Measurements from ENCODE around the gene GPC6. TPM values are rescaled to one million over a fixed set of nuclear protein-coding genes. Genes with fewer than 3 reads are reported as not detected.
"Not testable (repeated sequence)": the region's sequence is repeated elsewhere in the genome, so short reads cannot be mapped to it uniquely, and the experiment has no call there.

The GPC6 gene
- total RNA-seq, 1 donor from 2014 or later: 50.3 TPM

DNA sequence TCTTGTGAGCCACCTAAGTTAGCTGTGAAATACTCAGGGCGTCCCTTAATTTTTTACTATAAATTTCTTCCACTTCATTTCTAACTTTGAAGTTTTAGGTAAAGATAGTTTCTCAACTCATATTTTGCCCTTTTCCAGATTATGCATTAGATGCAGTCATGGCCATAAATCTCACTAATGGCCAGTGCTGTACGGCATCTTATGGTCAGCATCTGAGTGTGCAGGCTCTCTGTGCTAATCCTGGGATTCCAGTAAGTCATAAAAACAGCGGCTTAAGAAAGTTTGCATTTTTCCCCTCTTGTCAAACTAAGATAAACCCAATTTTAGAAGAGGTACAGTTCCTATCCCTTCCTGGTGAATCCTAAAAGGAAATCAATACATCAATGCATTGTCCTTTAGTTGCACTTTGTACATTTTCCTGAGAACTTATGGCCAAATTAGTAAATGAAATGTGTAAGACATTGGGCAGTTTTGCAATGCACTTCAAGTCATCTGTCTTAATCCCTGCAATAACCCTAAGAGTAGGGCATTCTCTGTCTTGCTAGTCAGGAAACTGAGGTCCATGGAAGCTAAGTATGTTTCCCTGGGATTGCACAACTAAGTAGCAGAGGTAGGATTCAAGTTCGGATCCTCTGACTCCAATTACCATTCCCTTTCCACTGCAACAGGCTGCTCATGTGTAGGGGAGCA, 1106.7 kb downstream of the GPC6 start:
- H3K27ac Mint-ChIP-seq: no peak overlapping the region
- H3K4me3 Mint-ChIP-seq (ENCODE audit: low read depth): no peak overlapping the region
- DNase-seq (ENCODE audit: low spot score, unreplicated experiment): no peak
- TF ChIP-seq, protein P1, sequence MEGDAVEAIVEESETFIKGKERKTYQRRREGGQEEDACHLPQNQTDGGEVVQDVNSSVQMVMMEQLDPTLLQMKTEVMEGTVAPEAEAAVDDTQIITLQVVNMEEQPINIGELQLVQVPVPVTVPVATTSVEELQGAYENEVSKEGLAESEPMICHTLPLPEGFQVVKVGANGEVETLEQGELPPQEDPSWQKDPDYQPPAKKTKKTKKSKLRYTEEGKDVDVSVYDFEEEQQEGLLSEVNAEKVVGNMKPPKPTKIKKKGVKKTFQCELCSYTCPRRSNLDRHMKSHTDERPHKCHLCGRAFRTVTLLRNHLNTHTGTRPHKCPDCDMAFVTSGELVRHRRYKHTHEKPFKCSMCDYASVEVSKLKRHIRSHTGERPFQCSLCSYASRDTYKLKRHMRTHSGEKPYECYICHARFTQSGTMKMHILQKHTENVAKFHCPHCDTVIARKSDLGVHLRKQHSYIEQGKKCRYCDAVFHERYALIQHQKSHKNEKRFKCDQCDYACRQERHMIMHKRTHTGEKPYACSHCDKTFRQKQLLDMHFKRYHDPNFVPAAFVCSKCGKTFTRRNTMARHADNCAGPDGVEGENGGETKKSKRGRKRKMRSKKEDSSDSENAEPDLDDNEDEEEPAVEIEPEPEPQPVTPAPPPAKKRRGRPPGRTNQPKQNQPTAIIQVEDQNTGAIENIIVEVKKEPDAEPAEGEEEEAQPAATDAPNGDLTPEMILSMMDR (IDR thresholded peaks at IDR 0.05; ENCODE audit: unreplicated experiment): no peak
- no peaks in the 10 kb centered on the region for H3K9me3 Mint-ChIP-seq (ENCODE audit: low read depth)
- peaks cover 3% of the 10 kb centered on the region for H3K36me3 Mint-ChIP-seq (ENCODE audit: insufficient read depth)
- peaks cover 7% of the 10 kb centered on the region for H3K4me1 Mint-ChIP-seq (ENCODE audit: low read depth)
- H3K27me3 Mint-ChIP-seq: no peaks in the 10 kb centered on the region

DNA sequence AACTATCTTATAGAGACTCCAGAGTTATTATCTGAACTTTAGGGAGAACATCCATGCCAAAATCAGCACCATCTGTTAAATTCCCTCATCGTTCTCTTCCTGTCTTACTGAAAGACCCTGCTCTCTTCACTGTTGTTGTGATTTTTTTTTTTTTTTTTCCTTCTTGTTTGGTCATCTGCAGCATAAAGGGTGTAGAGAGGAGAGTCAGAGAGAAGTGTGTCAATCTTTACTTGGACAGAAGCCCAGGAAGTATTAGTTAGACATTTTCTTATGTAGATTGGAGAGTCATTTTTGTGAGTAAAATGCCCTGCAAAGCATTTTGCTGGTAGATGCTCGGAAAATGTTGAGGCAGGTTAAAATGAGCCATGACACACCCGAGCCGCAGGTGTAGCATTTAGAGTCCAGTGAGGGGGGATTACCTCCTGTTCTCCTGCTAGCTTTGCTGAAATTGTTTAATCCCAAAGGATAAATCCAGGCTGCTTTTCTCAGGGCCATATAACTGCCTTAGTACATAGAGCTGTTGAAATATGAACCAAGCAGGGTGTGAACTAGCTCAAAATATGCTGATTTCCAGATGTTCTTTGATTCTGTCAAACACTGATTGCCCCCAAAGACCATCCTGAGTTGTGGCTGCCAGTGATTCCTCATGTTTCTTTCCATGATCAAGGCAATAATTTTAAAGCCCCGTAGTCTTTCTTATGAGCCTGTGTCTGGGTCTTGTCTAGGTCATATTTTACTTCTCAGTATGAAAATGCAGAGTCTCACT, 1109.3 kb downstream of the GPC6 start:
- no peak overlapping the region for H3K27ac Mint-ChIP-seq
- DNase-seq (ENCODE audit: low spot score, unreplicated experiment): no peak
- H3K36me3 Mint-ChIP-seq (ENCODE audit: insufficient read depth): peaks cover 2% of the 10 kb centered on the region
- no peak overlapping the region for H3K4me3 Mint-ChIP-seq (ENCODE audit: low read depth)
- TF ChIP-seq, protein P1 (IDR thresholded peaks at IDR 0.05; ENCODE audit: unreplicated experiment): no peak
- no peaks in the 10 kb centered on the region for H3K9me3 Mint-ChIP-seq (ENCODE audit: low read depth)
- no peaks in the 10 kb centered on the region for H3K27me3 Mint-ChIP-seq
- H3K4me1 Mint-ChIP-seq (ENCODE audit: low read depth): peaks cover 7% of the 10 kb centered on the region

DNA sequence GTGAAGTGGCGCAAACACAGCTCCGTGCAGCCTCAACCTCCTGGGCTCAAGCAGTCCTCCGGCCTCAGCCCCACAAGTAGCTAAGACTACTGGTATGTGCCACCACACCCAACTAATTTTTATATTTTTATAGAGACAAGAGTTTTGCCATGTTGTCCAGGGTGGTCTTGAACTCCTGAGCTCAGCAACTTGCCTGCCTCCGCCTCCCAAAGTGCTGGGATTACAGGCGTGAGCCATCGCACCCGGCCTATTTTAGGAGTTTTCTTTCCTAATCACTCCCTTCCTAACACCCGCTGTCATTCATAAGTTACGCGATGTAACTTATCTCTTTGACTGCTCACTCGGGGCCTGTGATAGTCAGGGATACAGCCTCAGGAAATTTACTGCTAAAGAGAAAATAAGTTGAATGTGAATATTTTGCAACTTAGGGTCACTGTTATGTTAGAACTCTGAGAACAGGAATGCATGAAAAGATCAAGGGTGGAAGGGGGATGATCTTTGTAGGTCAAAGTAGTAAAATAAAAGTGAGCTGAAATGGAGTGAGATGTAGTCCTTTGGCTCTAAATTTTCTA, 1112.6 kb downstream of the GPC6 start:
- H3K9me3 Mint-ChIP-seq (ENCODE audit: low read depth): no peaks in the 10 kb centered on the region
- H3K4me3 Mint-ChIP-seq (ENCODE audit: low read depth): no peak overlapping the region
- TF ChIP-seq, protein P1 (IDR thresholded peaks at IDR 0.05; ENCODE audit: unreplicated experiment): no peak
- peaks cover 4% of the 10 kb centered on the region for H3K36me3 Mint-ChIP-seq (ENCODE audit: insufficient read depth)
- DNase-seq (ENCODE audit: low spot score, unreplicated experiment): no peak
- H3K27ac Mint-ChIP-seq: no peak overlapping the region
- H3K27me3 Mint-ChIP-seq: no peaks in the 10 kb centered on the region
- H3K4me1 Mint-ChIP-seq (ENCODE audit: low read depth): peaks cover 7% of the 10 kb centered on the region

DNA sequence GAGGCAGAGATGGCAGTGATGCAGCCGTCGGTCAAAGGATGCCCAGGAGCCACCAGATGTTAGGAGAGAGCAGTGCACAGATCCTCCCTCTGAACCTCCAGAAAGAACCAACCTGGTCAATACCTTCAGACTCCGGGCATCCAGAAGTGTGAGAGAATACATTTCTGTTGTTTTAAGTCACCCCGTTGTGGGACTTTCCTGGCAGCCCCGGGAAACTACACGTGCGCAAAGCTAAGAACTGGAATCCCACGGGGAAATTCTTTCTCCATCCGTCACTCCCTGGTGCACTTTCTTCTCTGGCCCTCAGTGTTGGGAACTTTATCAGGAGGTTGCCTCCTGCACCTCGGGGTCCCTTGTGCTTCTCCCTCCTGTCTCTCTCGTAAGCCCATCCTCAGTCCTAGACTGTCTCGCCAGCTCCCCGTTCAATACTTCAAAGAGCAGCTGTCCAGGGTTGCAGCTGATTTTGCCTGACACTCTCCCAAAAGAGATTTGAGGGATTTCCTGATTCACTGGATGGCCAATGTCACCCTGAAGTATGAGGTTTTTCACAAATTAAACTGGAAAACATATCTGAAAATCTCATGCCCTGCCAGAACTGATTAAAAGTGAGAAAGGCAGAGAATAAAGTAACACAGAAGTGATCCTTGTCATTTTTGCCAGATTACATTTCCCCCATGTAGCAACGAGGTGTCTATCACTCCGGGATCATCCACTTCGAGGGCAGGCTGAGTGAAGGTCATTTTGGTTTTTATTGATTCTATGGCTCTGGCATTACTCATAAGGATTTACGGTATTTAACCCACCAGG, 1116.0 kb downstream of the GPC6 start:
- Mint-ChIP-seq H3K36me3 (ENCODE audit: insufficient read depth) (peaks cover 2% of the 10 kb centered on the region), H3K27me3 (no peaks in the 10 kb centered on the region), H3K9me3 (ENCODE audit: low read depth) (no peaks in the 10 kb centered on the region), H3K4me3 (ENCODE audit: low read depth) (no peak overlapping the region), H3K4me1 (ENCODE audit: low read depth) (peaks cover 19% of the 10 kb centered on the region), H3K27ac (no peak overlapping the region)
- TF ChIP-seq, protein P1 (IDR thresholded peaks at IDR 0.05; ENCODE audit: unreplicated experiment): no peak
- DNase-seq (ENCODE audit: low spot score, unreplicated experiment): no peak

DNA sequence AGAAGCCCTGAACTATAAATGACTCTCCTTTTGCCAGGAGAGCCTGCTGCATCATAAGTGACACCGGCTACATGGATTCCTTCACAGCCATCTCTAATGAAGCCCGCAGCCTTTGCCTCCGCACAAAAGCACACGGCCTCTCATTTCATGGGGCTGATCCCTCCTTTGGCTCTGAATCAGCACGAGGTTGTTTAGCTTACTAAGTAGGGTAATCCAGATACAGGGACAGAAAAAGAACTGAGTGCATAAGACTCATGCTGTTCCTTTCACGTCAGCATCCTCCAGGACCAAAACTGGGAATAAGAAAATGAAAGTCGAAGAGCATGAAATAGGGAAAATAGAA, 1116.6 kb downstream of the GPC6 start:
- DNase-seq (ENCODE audit: low spot score, unreplicated experiment): no peak
- Mint-ChIP-seq H3K9me3 (ENCODE audit: low read depth) (no peaks in the 10 kb centered on the region), H3K4me1 (ENCODE audit: low read depth) (peaks cover 19% of the 10 kb centered on the region), H3K4me3 (ENCODE audit: low read depth) (no peak overlapping the region), H3K27ac (peak overlapping the region; percentile 84), H3K27me3 (no peaks in the 10 kb centered on the region), H3K36me3 (ENCODE audit: insufficient read depth) (peaks cover 2% of the 10 kb centered on the region)
- TF ChIP-seq, protein P1 (IDR thresholded peaks at IDR 0.05; ENCODE audit: unreplicated experiment): no peak

DNA sequence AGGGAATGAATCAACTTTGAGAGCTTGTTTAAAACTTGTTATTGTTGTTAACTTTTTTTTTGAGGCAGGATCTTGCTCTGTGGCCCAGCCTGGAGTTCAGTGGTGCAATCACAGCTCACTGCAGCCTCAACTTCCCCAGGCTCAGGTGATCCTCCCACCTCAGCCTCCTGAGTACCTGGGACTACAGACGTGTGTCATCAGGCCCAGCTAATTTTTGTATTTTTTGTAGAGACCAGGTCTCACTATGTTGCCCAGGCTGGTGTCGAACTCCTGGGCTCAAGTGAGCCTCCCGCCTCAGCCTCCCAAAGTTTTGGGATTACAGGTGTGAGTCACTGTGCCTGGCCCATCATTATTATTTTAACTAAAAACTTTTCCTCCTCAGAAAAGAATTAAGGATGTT, 1117.1 kb downstream of the GPC6 start:
- not testable (repeated sequence) for H3K36me3 Mint-ChIP-seq (ENCODE audit: insufficient read depth); DNase-seq (ENCODE audit: low spot score, unreplicated experiment); H3K27me3 Mint-ChIP-seq; H3K4me3 Mint-ChIP-seq (ENCODE audit: low read depth); H3K9me3 Mint-ChIP-seq (ENCODE audit: low read depth)
- Mint-ChIP-seq H3K27ac (peak overlapping the region; percentile 84), H3K4me1 (ENCODE audit: low read depth) (peaks cover 19% of the 10 kb centered on the region)

Data from progenitor cell of endocrine pancreas (in vitro differentiated cells).